ENCODE data around the gene IL1RAPL2.

- no peak for TF ChIP-seq EZH2 (IDR thresholded peaks at IDR 0.05; ENCODE audit: low read depth, low read length, severe bottlenecking)
- TF ChIP-seq, protein P1, sequence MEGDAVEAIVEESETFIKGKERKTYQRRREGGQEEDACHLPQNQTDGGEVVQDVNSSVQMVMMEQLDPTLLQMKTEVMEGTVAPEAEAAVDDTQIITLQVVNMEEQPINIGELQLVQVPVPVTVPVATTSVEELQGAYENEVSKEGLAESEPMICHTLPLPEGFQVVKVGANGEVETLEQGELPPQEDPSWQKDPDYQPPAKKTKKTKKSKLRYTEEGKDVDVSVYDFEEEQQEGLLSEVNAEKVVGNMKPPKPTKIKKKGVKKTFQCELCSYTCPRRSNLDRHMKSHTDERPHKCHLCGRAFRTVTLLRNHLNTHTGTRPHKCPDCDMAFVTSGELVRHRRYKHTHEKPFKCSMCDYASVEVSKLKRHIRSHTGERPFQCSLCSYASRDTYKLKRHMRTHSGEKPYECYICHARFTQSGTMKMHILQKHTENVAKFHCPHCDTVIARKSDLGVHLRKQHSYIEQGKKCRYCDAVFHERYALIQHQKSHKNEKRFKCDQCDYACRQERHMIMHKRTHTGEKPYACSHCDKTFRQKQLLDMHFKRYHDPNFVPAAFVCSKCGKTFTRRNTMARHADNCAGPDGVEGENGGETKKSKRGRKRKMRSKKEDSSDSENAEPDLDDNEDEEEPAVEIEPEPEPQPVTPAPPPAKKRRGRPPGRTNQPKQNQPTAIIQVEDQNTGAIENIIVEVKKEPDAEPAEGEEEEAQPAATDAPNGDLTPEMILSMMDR (IDR thresholded peaks at IDR 0.05; ENCODE audit: control extremely low read depth in 1 of 3, insufficient read depth in 1 of 3, low read depth in 1 of 3, low read length in 3 of 3) = no peak
- TF ChIP-seq KDM5A (IDR thresholded peaks at IDR 0.05; ENCODE audit: low read length) = no peak
- no peak for TF ChIP-seq POLR2AphosphoS5 (IDR thresholded peaks at IDR 0.05; ENCODE audit: low read depth, low read length)
These were observed 104.1 kb downstream of the IL1RAPL2 start for GRCh38 chrX:104670051-104670450.

Data from H1 (cell line).